Sigmoid colon (tissue), 7 donors: ENCODE data around the gene SHC3. TPM values are rescaled to one million over a fixed set of nuclear protein-coding genes. Genes with fewer than 3 reads are reported as not detected.

Source experiments
- DNase-seq: peaks from one replicate; pipeline ENCODE4 v3.0.0-alpha.2; 2019
- H3K27ac ChIP-seq, 4 donors: fragments of 200-600 bp; sonication (generic); one replicate each; pipeline ENCODE4 v1.5.1; 2016 to 2019; ENCODE audit warnings: mild to moderate bottlenecking in 1 of 4
- H3K27me3 ChIP-seq, 3 donors: fragments of 200-600 bp; sonication (generic); one replicate each; pipeline ENCODE4 v1.5.1; 2019; ENCODE audit warnings: mild to moderate bottlenecking in 1 of 3
- H3K36me3 ChIP-seq, 4 donors: fragments of 200-600 bp; sonication (generic); one replicate each; pipeline ENCODE4 v1.5.1; 2016 to 2019
- H3K4me1 ChIP-seq, 4 donors: fragments of 200-600 bp; sonication (generic); one replicate each; pipeline ENCODE4 v1.5.1; 2017 to 2019
- H3K4me3 ChIP-seq, 4 donors: fragments of 200-600 bp; sonication (generic); one replicate each; pipeline ENCODE4 v1.5.1; 2017 to 2019; ENCODE audit warnings: mild to moderate bottlenecking in 2 of 4, moderate library complexity in 1 of 4
- H3K9me3 ChIP-seq, 4 donors: fragments of 200-600 bp in 3 of 4; sonication (generic) in 3 of 4; one replicate each; pipeline versions ENCODE4 v1.5.1 to v1.6.1; 2013 to 2019
- EP300 ChIP-seq, 4 donors: sonication (generic); formaldehyde crosslinking; IDR thresholded peaks; one replicate each; pipeline ENCODE4 v1.6.1; 2017; ENCODE audit warnings: antibody characterized with exemption in 4 of 4
- POLR2A ChIP-seq, 2 donors: fragments of 450-650 bp; IDR thresholded peaks; one replicate each; pipeline ENCODE4 v1.6.1; 2016; ENCODE audit warnings: antibody characterized with exemption in 2 of 2, mild to moderate bottlenecking in 2 of 2, moderate library complexity in 2 of 2
- POLR2AphosphoS5 ChIP-seq, 4 donors: sonication (generic); formaldehyde crosslinking; IDR thresholded peaks; one replicate each; pipeline ENCODE4 v1.6.1; 2017; ENCODE audit warnings: antibody characterized with exemption in 4 of 4
- WGBS, 2 donors: extraction: QIAGEN DNeasy Blood & Tissue Kit; methylation state at CpG; one replicate each; pipeline ENCODE4 v1.1.7; 2013; 5-methylcytosine and 5-hydroxymethylcytosine counted together
- intact Hi-C: fragments of 100-400 bp; cut with DNase I; formaldehyde crosslinking; loops from one replicate; pipeline ENCODE4 v1.15.1; 2023
- polyA plus RNA-seq, 3 donors: library from polyadenylated mRNA; stranded (reverse); fragments of 200-250 nt; gene quantifications; one replicate each; pipeline ENCODE4 v1.2.3, GENCODE V29; 2013
- total RNA-seq, 4 donors: library from RNA; depleted of rRNA; stranded (reverse); fragments of >200 nt; gene quantifications; one replicate each; pipeline ENCODE4 v1.1.0, GENCODE V29; 2016
- TF ChIP-seq, protein P1 (sequence below), 4 experiments: fragments of 450-650 bp in 3 of 4; fragments of 200-600 bp in 1 of 4; IDR thresholded peaks; one replicate each; pipeline ENCODE4 v1.5.1; 2016 to 2019; ENCODE audit warnings: antibody characterized with exemption in 4 of 4, mild to moderate bottlenecking in 3 of 4, moderate library complexity in 2 of 4
- donor health status: healthy with polysubstance abuse.
- donor health status: Bipolar disorder and iron deficiency.
- donor health status: healthy.

SHC3 gene
- total and polyA plus RNA-seq, 7 donors: 0.32 to 14.7 (median 2.1) TPM; not detected in 1

DNA sequence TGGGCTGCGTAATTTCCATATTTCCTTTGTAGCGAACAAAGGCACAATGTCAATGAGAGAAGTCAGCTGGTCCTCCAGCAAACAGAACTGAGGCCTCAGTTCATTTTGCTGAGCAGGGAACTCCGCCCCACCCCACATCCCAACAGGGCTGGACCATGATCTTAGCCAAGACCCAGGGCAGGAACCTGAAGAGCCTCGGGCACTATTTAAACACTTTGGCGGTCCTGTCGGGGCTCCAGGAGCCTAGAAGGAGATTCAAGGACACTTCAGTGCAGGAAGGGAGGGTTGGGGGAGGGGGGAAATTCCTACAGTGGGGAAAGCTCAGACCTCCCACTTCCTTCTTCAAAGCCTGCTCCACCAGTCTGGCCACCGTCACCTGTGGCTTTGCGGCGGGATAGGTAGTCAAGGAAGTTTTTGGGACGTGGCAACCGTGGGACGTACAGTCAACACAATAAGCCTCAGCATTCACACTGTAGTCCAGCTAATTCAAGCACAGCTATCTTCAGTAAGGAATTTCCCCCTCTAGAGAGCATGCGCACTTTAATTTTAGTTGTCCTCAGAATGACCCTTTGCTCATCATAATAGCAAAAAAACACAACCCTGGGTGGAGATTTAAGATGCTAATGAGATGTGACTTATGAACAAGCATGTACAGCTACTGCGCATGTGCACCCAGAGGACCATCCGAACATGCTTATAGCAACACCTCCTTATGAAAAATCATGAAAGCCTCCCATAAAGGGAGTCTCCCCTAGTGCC, 156.4 kb downstream of the SHC3 start:
- 47 to 61% methylated on average over 15 of the region's 15 CpGs for WGBS, 2 donors
- DNase-seq: no peak
- H3K36me3 ChIP-seq: no peaks in the 10 kb centered on the region
- no peaks in the 10 kb centered on the region for H3K9me3 ChIP-seq
- H3K4me1 ChIP-seq: peaks cover 0 to 29% (median 28%) of the 10 kb centered on the region in 4 donors
- H3K27me3 ChIP-seq: no peaks in the 10 kb centered on the region
- intact Hi-C loops: no loop called here
- H3K27ac ChIP-seq: peak overlapping the region; percentile 49 to 62 (median 58)
- TF ChIP-seq POLR2A (IDR thresholded peaks at IDR 0.05): no peak
- TF ChIP-seq, protein P1, sequence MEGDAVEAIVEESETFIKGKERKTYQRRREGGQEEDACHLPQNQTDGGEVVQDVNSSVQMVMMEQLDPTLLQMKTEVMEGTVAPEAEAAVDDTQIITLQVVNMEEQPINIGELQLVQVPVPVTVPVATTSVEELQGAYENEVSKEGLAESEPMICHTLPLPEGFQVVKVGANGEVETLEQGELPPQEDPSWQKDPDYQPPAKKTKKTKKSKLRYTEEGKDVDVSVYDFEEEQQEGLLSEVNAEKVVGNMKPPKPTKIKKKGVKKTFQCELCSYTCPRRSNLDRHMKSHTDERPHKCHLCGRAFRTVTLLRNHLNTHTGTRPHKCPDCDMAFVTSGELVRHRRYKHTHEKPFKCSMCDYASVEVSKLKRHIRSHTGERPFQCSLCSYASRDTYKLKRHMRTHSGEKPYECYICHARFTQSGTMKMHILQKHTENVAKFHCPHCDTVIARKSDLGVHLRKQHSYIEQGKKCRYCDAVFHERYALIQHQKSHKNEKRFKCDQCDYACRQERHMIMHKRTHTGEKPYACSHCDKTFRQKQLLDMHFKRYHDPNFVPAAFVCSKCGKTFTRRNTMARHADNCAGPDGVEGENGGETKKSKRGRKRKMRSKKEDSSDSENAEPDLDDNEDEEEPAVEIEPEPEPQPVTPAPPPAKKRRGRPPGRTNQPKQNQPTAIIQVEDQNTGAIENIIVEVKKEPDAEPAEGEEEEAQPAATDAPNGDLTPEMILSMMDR (IDR thresholded peaks at IDR 0.05): no peak
- no peak for TF ChIP-seq POLR2AphosphoS5 (IDR thresholded peaks at IDR 0.05)
- no peak for TF ChIP-seq EP300 (IDR thresholded peaks at IDR 0.05)
- no peak overlapping the region for H3K4me3 ChIP-seq

- no peaks in the 10 kb centered on the region for H3K9me3 ChIP-seq
- H3K36me3 ChIP-seq: no peaks in the 10 kb centered on the region
- H3K27ac ChIP-seq: peak overlapping the region; percentile 49 to 62 (median 58)
- TF ChIP-seq POLR2AphosphoS5 (IDR thresholded peaks at IDR 0.05) (no peak), EP300 (IDR thresholded peaks at IDR 0.05) (no peak), POLR2A (IDR thresholded peaks at IDR 0.05) (no peak)
- TF ChIP-seq, protein P1 (IDR thresholded peaks at IDR 0.05): no peak
- H3K4me3 ChIP-seq: no peak overlapping the region
- intact Hi-C loops: no loop called here
- H3K4me1 ChIP-seq: peaks cover 0 to 29% (median 28%) of the 10 kb centered on the region in 4 donors
- DNase-seq: no peak
- 81 to 83% methylated on average over 8 of the region's 8 CpGs for WGBS, 2 donors
- H3K27me3 ChIP-seq: no peaks in the 10 kb centered on the region
Measured at GRCh38 chr9:89021154-89021803, 157.3 kb downstream of the SHC3 start.

DNA sequence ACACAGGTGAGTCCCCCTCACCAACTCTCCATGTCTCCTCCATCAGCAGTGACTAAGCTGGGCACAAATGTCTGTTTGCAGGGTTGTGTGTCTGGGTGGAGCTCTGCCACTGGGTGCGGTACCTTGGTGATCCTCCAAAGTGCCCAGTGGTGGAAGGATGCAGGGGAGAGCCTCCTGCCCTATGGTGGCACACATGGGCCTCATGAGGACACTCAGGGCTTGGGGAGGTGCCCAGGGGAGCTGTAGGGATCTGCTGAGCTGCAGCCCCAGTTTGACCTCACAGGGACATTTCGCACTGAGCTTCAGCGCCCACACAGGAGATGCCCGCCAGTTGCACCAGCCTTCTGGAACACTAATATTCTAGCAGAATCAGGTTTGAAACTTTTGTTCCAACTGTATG, 157.9 kb downstream of the SHC3 start:
- no peaks in the 10 kb centered on the region for H3K9me3 ChIP-seq
- DNase-seq: no peak
- no peaks in the 10 kb centered on the region for H3K27me3 ChIP-seq
- no peaks in the 10 kb centered on the region for H3K36me3 ChIP-seq
- peaks cover 0 to 29% (median 28%) of the 10 kb centered on the region in 4 donors for H3K4me1 ChIP-seq
- intact Hi-C loops: no loop called here
- peak overlapping the region in 1 of 4 donors; percentile 59 for H3K27ac ChIP-seq
- TF ChIP-seq POLR2AphosphoS5 (IDR thresholded peaks at IDR 0.05) (no peak), POLR2A (IDR thresholded peaks at IDR 0.05) (no peak), EP300 (IDR thresholded peaks at IDR 0.05) (no peak)
- TF ChIP-seq, protein P1 (IDR thresholded peaks at IDR 0.05): no peak
- 96 to 97% methylated on average over 4 of the region's 4 CpGs for WGBS, 2 donors
- no peak overlapping the region for H3K4me3 ChIP-seq

DNA sequence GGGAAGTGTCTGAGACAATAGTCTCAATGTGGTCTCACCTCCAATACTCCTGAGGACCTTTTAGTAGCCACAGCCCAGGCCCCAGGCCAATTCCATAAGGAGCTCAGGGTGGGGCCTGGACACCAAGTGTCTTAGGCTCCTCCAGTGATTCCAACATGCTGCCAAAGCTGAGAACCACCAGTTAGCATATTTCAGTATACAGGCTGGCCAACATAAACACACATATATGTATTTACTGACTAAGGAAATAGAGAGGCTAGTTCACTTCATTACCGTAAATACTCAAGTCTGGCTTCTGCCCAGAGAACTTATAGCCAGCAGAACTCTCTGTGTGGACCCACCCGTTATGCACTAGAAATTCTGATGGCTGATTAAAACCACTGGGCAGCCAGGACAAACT, 163.3 kb downstream of the SHC3 start:
- DNase-seq: no peak
- H3K4me3 ChIP-seq: no peak overlapping the region
- TF ChIP-seq, protein P1 (IDR thresholded peaks at IDR 0.05): no peak
- no peak for TF ChIP-seq POLR2AphosphoS5 (IDR thresholded peaks at IDR 0.05)
- no peak for TF ChIP-seq POLR2A (IDR thresholded peaks at IDR 0.05)
- TF ChIP-seq EP300 (IDR thresholded peaks at IDR 0.05): no peak
- H3K9me3 ChIP-seq: no peaks in the 10 kb centered on the region
- no peaks in the 10 kb centered on the region for H3K4me1 ChIP-seq
- intact Hi-C loops: no loop called here
- H3K27me3 ChIP-seq: no peaks in the 10 kb centered on the region
- WGBS, 2 donors: 84 to 85% methylated on average over 2 of the region's 2 CpGs
- no peaks in the 10 kb centered on the region for H3K36me3 ChIP-seq
- no peak overlapping the region for H3K27ac ChIP-seq
